ENCODE measurements around the gene FBXL4. TPM values are rescaled to one million over a fixed set of nuclear protein-coding genes. Genes with fewer than 3 reads are reported as not detected.
"Not testable (repeated sequence)": the region's sequence is repeated elsewhere in the genome, so short reads cannot be mapped to it uniquely, and the experiment has no call there.

Gene FBXL4
- total and polyA plus RNA-seq, 2 experiments from 2014 or later, result 7.2 to 12.7 TPM

DNA sequence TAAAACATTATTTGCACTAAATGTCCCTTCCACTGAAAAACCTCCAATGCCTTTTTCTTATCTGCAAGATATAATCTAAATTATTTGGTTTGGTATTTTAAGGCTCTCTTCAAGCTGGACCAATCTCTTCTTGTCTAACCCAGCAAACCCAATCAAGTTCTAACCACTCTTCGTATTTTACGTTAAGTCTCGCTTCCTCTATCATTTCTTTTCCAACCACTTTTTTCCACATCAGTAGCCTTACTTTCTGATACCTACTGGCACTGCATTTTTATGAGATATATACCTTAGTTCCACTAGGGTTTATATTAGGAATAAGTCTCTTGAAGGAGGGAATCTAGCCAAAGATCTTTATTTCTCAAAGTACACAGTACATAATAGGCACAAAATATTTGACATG, 19.1 kb downstream of the FBXL4 start:
- Histone ChIP-seq H3K27me3 (no peaks in the 10 kb centered on the region), H3K4me3 (no peak overlapping the region), H3K36me3 (peaks cover 6% of the 10 kb centered on the region), H3K9me3 (ENCODE audit: low read depth) (no peaks in the 10 kb centered on the region), H3K4me1 (ENCODE audit: low read depth) (no peaks in the 10 kb centered on the region), H3K27ac (no peak overlapping the region)
- no peak for TF ChIP-seq CTCF (IDR thresholded peaks at IDR 0.05; ENCODE audit: low read depth, low read length)
- no peak for DNase-seq (ENCODE audit: low read depth in 1 of 2, low spot score in 1 of 2)

- Histone ChIP-seq H3K4me3 (no peak overlapping the region), H3K4me1 (ENCODE audit: low read depth) (no peaks in the 10 kb centered on the region), H3K27me3 (no peaks in the 10 kb centered on the region), H3K9me3 (ENCODE audit: low read depth) (no peaks in the 10 kb centered on the region), H3K36me3 (peaks cover 6% of the 10 kb centered on the region), H3K27ac (no peak overlapping the region)
- no peak for TF ChIP-seq CTCF (IDR thresholded peaks at IDR 0.05; ENCODE audit: low read depth, low read length)
- no peak for DNase-seq (ENCODE audit: low read depth in 1 of 2, low spot score in 1 of 2)
Observed at GRCh38 chr6:98927534-98927933, 20.2 kb downstream of the FBXL4 start.

GRCh38 chr6:98925831-98926230, 21.9 kb downstream of the FBXL4 start:
- Histone ChIP-seq H3K36me3 (peaks cover 6% of the 10 kb centered on the region), H3K27me3 (no peaks in the 10 kb centered on the region), H3K9me3 (ENCODE audit: low read depth) (no peaks in the 10 kb centered on the region), H3K4me1 (ENCODE audit: low read depth) (no peaks in the 10 kb centered on the region), H3K4me3 (no peak overlapping the region), H3K27ac (no peak overlapping the region)
- TF ChIP-seq CTCF (IDR thresholded peaks at IDR 0.05; ENCODE audit: low read depth, low read length), result no peak
- DNase-seq (ENCODE audit: low read depth in 1 of 2, low spot score in 1 of 2), result no peak

GRCh38 chr6:98924647-98925046, 23.1 kb downstream of the FBXL4 start:
- no peak for TF ChIP-seq CTCF (IDR thresholded peaks at IDR 0.05; ENCODE audit: low read depth, low read length)
- H3K36me3 ChIP-seq, result peaks cover 6% of the 10 kb centered on the region
- no peaks in the 10 kb centered on the region for H3K9me3 ChIP-seq (ENCODE audit: low read depth)

DNA sequence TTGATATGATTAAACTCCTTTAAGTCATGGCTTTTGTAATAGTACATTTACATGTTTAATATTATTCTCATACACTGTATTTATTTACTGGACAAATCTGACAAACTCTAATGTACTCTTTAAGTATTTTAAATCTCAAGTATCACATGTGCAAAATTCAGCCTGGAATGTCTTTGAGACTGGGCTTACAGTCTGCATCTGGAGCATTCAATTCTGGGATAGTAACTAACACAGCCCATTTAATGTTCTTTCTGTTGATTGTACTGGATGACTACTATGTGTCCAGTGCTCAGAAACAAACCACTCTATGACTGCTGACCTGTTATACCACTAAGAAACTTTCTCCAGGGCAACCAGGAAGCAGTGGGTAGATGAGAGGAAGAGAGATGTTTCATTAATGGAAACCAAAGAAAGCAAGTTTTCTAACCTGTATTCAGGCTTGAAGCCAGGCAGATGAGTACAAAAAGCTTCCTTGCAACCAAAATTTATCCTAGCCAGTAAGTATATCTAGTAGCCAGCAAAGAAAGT, 26.8 kb downstream of the FBXL4 start:
- Histone ChIP-seq H3K36me3 (no peaks in the 10 kb centered on the region), H3K4me3 (no peak overlapping the region), H3K27me3 (no peaks in the 10 kb centered on the region), H3K27ac (peak overlapping the region; percentile 4), H3K4me1 (ENCODE audit: low read depth) (no peaks in the 10 kb centered on the region), H3K9me3 (ENCODE audit: low read depth) (no peaks in the 10 kb centered on the region)
- DNase-seq (ENCODE audit: low read depth in 1 of 2, low spot score in 1 of 2), result no peak
- TF ChIP-seq CTCF (IDR thresholded peaks at IDR 0.05; ENCODE audit: low read depth, low read length), result no peak

More at GRCh38 chr6:98924647-98925046, 23.1 kb downstream of the FBXL4 start:
- Histone ChIP-seq H3K4me3 (no peak overlapping the region), H3K27me3 (no peaks in the 10 kb centered on the region), H3K27ac (no peak overlapping the region), H3K4me1 (ENCODE audit: low read depth) (no peaks in the 10 kb centered on the region)
- no peak for DNase-seq (ENCODE audit: low read depth in 1 of 2, low spot score in 1 of 2)

DNA sequence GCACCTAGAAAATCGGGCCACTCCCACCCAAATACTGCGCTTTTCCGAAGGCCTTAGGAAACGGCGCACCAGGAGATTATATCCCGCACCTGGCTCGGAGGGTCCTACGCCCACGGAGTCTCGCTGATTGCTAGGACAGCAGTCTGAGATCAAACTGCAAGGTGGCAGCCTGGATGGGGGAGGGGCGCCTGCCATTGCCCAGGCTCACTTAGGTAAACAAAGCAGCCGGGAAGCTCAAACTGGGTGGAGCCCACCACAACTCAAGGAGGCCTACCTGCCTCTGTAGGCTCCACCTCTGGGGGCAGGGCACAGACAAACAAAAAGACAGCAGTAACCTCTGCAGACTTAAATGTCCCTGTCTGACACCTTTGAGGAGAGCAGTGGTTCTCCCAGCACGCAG, 36.8 kb downstream of the FBXL4 start:
- not testable (repeated sequence) for DNase-seq (ENCODE audit: low read depth in 1 of 2, low spot score in 1 of 2); H3K27me3 ChIP-seq

More for the DNA sequence above, 36.8 kb downstream of the FBXL4 start:
- not testable (repeated sequence) for H3K9me3 ChIP-seq (ENCODE audit: low read depth); H3K4me3 ChIP-seq; H3K36me3 ChIP-seq; H3K4me1 ChIP-seq (ENCODE audit: low read depth); H3K27ac ChIP-seq

All from cardiac muscle cell (in vitro differentiated cells and primary cell).